ENCODE data around the gene PPP1R1A. TPM values are rescaled to one million over a fixed set of nuclear protein-coding genes. Genes with fewer than 3 reads are reported as not detected.

PPP1R1A gene
- total and polyA plus RNA-seq, 2 experiments from 2014 or later = 154 to 196 TPM

DNA sequence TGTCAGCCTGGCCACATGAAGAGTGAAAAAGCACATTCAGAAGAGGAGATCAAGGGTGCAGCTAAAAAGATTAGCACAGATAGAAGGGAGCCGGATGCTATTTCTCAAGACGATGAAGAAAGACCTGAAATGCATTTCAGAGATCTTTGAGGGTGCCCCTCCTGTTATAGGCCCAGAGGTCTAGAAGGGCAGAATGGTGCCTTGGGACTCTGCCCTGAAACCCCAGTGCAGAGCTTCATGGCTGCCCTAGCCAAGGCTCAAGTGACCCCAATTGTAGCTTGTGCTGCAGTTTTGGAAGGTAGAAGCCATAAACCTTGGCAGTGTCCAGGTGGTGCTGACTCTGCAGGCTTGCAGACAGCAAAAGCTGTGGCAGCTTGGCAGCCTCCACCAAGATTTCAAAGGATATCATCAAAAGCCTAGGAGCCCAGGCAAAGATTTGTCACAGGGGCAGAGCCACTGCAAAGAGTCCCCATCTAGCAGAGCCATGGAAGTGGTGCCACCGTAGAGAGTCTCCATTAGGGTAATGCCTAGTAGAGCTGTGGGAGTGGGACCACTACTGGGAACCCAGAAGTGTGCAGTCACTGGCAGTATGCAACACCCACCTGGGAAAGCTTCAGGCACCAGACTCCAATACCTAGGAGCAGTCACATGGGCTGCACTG is 39.9 kb upstream of the PPP1R1A start:
- no peak overlapping the region for H3K27ac ChIP-seq
- no peaks in the 10 kb centered on the region for H3K9me3 ChIP-seq (ENCODE audit: low read depth)
- H3K4me3 ChIP-seq = no peak overlapping the region
- H3K36me3 ChIP-seq = no peaks in the 10 kb centered on the region
- TF ChIP-seq, protein P1, sequence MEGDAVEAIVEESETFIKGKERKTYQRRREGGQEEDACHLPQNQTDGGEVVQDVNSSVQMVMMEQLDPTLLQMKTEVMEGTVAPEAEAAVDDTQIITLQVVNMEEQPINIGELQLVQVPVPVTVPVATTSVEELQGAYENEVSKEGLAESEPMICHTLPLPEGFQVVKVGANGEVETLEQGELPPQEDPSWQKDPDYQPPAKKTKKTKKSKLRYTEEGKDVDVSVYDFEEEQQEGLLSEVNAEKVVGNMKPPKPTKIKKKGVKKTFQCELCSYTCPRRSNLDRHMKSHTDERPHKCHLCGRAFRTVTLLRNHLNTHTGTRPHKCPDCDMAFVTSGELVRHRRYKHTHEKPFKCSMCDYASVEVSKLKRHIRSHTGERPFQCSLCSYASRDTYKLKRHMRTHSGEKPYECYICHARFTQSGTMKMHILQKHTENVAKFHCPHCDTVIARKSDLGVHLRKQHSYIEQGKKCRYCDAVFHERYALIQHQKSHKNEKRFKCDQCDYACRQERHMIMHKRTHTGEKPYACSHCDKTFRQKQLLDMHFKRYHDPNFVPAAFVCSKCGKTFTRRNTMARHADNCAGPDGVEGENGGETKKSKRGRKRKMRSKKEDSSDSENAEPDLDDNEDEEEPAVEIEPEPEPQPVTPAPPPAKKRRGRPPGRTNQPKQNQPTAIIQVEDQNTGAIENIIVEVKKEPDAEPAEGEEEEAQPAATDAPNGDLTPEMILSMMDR (IDR thresholded peaks at IDR 0.05; ENCODE audit: low read depth, low read length) = no peak
- no peaks in the 10 kb centered on the region for H3K27me3 ChIP-seq
- DNase-seq (ENCODE audit: low read depth in 1 of 2, low spot score in 1 of 2) = no peak
- H3K4me1 ChIP-seq (ENCODE audit: low read depth) = peaks cover 11% of the 10 kb centered on the region

- TF ChIP-seq, protein P1 (IDR thresholded peaks at IDR 0.05; ENCODE audit: low read depth, low read length) = no peak
- Histone ChIP-seq H3K9me3 (ENCODE audit: low read depth) (no peaks in the 10 kb centered on the region), H3K27ac (no peak overlapping the region), H3K4me3 (no peak overlapping the region), H3K4me1 (ENCODE audit: low read depth) (peaks cover 11% of the 10 kb centered on the region), H3K27me3 (peaks cover under 1% of the 10 kb centered on the region), H3K36me3 (no peaks in the 10 kb centered on the region)
- DNase-seq (ENCODE audit: low read depth in 1 of 2, low spot score in 1 of 2) = no peak
Measured at GRCh38 chr12:54627304-54627703, 38.8 kb upstream of the PPP1R1A start.

GRCh38 chr12:54625598-54625997 is 37.1 kb upstream of the PPP1R1A start:
- no peak overlapping the region for H3K27ac ChIP-seq
- H3K36me3 ChIP-seq = no peaks in the 10 kb centered on the region
- H3K4me3 ChIP-seq = no peak overlapping the region
- H3K4me1 ChIP-seq (ENCODE audit: low read depth) = peaks cover 11% of the 10 kb centered on the region
- H3K9me3 ChIP-seq (ENCODE audit: low read depth) = no peaks in the 10 kb centered on the region
- TF ChIP-seq, protein P1 (IDR thresholded peaks at IDR 0.05; ENCODE audit: low read depth, low read length) = no peak
- DNase-seq (ENCODE audit: low read depth in 1 of 2, low spot score in 1 of 2) = no peak
- peaks cover 9% of the 10 kb centered on the region for H3K27me3 ChIP-seq

DNA sequence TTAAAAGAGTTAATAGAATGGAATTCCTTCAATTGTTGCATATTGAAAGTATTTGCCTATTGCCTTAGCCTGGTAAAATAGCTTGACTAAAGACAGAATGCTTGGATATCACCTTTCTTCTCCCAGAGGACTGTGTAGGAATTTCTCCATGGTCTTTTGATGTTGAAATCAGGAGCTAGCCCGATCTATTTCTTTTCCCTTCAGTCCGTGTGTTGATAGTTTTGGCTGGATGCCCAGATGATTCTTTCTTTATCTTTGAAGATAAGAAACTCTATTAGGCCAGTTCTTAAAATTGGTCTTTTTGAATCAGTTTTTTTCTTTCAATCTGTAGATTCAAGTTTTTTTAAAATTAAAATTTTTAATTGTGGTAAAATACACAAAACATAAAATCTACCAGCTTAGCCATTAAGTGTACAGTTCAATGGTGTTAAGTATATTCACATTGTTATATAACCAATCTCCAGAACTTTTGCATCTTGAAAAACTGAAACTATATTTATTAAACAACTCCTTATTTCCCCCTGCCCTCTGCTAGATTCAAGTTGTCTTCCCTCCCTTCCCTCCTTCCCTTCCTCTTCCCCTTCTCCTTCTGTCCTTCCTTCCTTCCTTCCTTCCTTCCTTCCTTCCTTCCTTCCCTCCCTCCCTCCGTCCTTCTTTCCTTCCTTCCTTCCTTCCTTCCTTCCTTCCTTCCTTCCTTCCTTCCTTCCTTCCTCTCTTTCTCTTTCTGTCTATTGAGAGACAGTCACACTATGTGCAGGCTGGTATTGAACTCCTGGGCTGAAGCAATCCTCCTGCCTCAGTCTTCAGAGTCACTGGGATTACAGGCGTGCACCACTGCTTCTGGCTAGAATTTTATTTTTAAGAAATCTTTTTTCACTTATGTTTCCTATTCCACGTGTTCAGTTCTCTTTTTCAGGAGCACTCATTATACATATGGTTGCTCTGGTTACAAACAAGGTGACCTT is 36.1 kb upstream of the PPP1R1A start:
- Histone ChIP-seq H3K4me3 (no peak overlapping the region), H3K4me1 (ENCODE audit: low read depth) (peaks cover 11% of the 10 kb centered on the region), H3K27me3 (peaks cover 11% of the 10 kb centered on the region), H3K27ac (no peak overlapping the region), H3K36me3 (no peaks in the 10 kb centered on the region), H3K9me3 (ENCODE audit: low read depth) (no peaks in the 10 kb centered on the region)
- TF ChIP-seq, protein P1 (IDR thresholded peaks at IDR 0.05; ENCODE audit: low read depth, low read length) = no peak
- peak; percentile 38 to 53 for DNase-seq (ENCODE audit: low read depth in 1 of 2, low spot score in 1 of 2)

GRCh38 chr12:54622463-54623183 is 34.2 kb upstream of the PPP1R1A start:
- Histone ChIP-seq H3K36me3 (no peaks in the 10 kb centered on the region), H3K4me3 (no peak overlapping the region), H3K4me1 (ENCODE audit: low read depth) (peaks cover 11% of the 10 kb centered on the region), H3K27ac (no peak overlapping the region), H3K9me3 (ENCODE audit: low read depth) (no peaks in the 10 kb centered on the region), H3K27me3 (peaks cover 11% of the 10 kb centered on the region)
- TF ChIP-seq, protein P1 (IDR thresholded peaks at IDR 0.05; ENCODE audit: low read depth, low read length) = peak; percentile 35
- DNase-seq (ENCODE audit: low read depth in 1 of 2, low spot score in 1 of 2) = peak in 1 of 2 donors; percentile 13

All from cardiac muscle cell (in vitro differentiated cells and primary cell).